ENCODE data around the gene TBCE.

DNA sequence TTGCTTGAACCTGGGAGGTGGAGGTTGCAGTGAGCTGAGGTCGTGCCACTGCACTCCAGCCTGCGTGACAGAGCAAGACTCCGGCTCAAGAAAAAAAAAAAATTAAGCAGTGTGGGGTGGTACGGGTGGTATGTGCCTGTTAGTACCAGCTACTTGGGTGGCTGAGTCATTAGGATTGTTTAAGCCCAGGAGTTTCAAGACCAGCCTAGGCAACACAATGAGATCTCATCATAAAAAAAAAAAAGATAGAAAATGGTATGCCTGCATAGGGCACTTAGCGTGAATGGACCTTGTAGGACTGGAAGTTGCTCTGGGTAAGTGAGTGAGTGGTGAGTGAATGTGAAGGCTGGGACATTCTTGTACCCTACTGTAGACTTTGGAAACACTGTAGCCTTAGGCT, 37.0 kb downstream of the TBCE start:
- TF ChIP-seq CTCF (IDR thresholded peaks at IDR 0.05) (no peak), POLR2A (IDR thresholded peaks at IDR 0.05) (no peak)
